ENCODE results near the gene HPS1. TPM values are rescaled to one million over a fixed set of nuclear protein-coding genes. Genes with fewer than 3 reads are reported as not detected.

The HPS1 gene
- total and polyA plus RNA-seq, 10 donors, result 49.5 to 132 (median 89.5) TPM

GRCh38 chr10:98418665-98419468 is 27.9 kb downstream of the HPS1 start:
- no peak for DNase-seq
- Histone ChIP-seq H3K4me1 (peaks cover 9 to 23% (median 19%) of the 10 kb centered on the region in 6 donors), H3K4me3 (no peak overlapping the region), H3K36me3 (peaks cover 0 to 89% (median 71%) of the 10 kb centered on the region in 6 donors), H3K27ac (no peak overlapping the region), H3K27me3 (replicated peaks in 1 of 7) (no peaks in the 10 kb centered on the region), H3K9me3 (no peaks in the 10 kb centered on the region)
- intact Hi-C loops (cut with DNase I; ENCODE audit: low total_unique reads), result no loop called here
- no peak for TF ChIP-seq POLR2A (IDR thresholded peaks at IDR 0.05)
- TF ChIP-seq POLR2AphosphoS5 (IDR thresholded peaks at IDR 0.05), result peak in 1 of 3 donors; percentile 35
- no peak for TF ChIP-seq CTCF (IDR thresholded peaks at IDR 0.05 in 8 of 11, conservative IDR thresholded peaks at IDR 0.05 in 3 of 11)
- WGBS, 5 donors, result 94 to 98% (median 95%) methylated on average over 16 to 18 of the region's 18 CpGs

GRCh38 chr10:98417973-98418664 is 28.6 kb downstream of the HPS1 start:
- Histone ChIP-seq H3K4me3 (no peak overlapping the region), H3K9me3 (no peaks in the 10 kb centered on the region), H3K36me3 (peaks cover 0 to 81% (median 63%) of the 10 kb centered on the region in 6 donors), H3K27ac (no peak overlapping the region), H3K4me1 (peaks cover 9 to 25% (median 19%) of the 10 kb centered on the region in 6 donors), H3K27me3 (replicated peaks in 1 of 7) (no peaks in the 10 kb centered on the region)
- TF ChIP-seq CTCF (IDR thresholded peaks at IDR 0.05 in 8 of 11, conservative IDR thresholded peaks at IDR 0.05 in 3 of 11) (no peak), POLR2AphosphoS5 (IDR thresholded peaks at IDR 0.05) (peak in 1 of 3 donors; percentile 9), POLR2A (IDR thresholded peaks at IDR 0.05) (no peak)
- intact Hi-C loops (cut with DNase I; ENCODE audit: low total_unique reads), result no loop called here
- WGBS, 5 donors, result 92 to 97% (median 95%) methylated on average over 16 to 21 of the region's 21 CpGs
- no peak for DNase-seq

- peaks cover 9 to 29% (median 19%) of the 10 kb centered on the region in 6 donors for H3K4me1 ChIP-seq
- H3K36me3 ChIP-seq, result peaks cover 0 to 75% (median 59%) of the 10 kb centered on the region in 6 donors
- 93 to 97% (median 95%) methylated on average over 6 to 19 of the region's 19 CpGs for WGBS, 5 donors
- H3K27ac ChIP-seq, result no peak overlapping the region
- no peak for DNase-seq
- no peaks in the 10 kb centered on the region for H3K9me3 ChIP-seq
- no peaks in the 10 kb centered on the region for H3K27me3 ChIP-seq (replicated peaks in 1 of 7)
- no peak overlapping the region for H3K4me3 ChIP-seq
- peak in 2 of 3 donors; percentile 18 to 40 for TF ChIP-seq POLR2AphosphoS5 (IDR thresholded peaks at IDR 0.05)
- TF ChIP-seq CTCF (IDR thresholded peaks at IDR 0.05 in 8 of 11, conservative IDR thresholded peaks at IDR 0.05 in 3 of 11), result no peak
- TF ChIP-seq POLR2A (IDR thresholded peaks at IDR 0.05), result no peak
- intact Hi-C loops (cut with DNase I; ENCODE audit: low total_unique reads), result no loop called here
These were observed 29.2 kb downstream of the HPS1 start for GRCh38 chr10:98417481-98417959.
